ENCODE data around the gene EVC.

The EVC gene

GRCh38 chr4:5710961-5711478 lies at the start of gene EVC:
EVC (plus strand) TSS chr4:5711201; CDS start chr4:5711381, 180 bp downstream.
- DNase-seq (ENCODE audit: low read depth): no peak

GRCh38 chr4:5661237-5661636 lies 49.8 kb upstream of the EVC start:
- no peak for DNase-seq (ENCODE audit: low read depth)

GRCh38 chr4:5662555-5662954 lies 48.4 kb upstream of the EVC start:
- DNase-seq (ENCODE audit: low read depth): no peak

- DNase-seq (ENCODE audit: low read depth): no peak
These were observed 46.2 kb upstream of the EVC start for GRCh38 chr4:5664778-5665177.

GRCh38 chr4:5666741-5667140 lies 44.3 kb upstream of the EVC start:
- DNase-seq (ENCODE audit: low read depth): no peak

GRCh38 chr4:5676763-5677162 lies 34.2 kb upstream of the EVC start:
- no peak for DNase-seq (ENCODE audit: low read depth)

- no peak for DNase-seq (ENCODE audit: low read depth)
These were observed 32.0 kb upstream of the EVC start for GRCh38 chr4:5678977-5679376.

GRCh38 chr4:5683566-5683965 lies 27.4 kb upstream of the EVC start:
- no peak for DNase-seq (ENCODE audit: low read depth)

- no peak for DNase-seq (ENCODE audit: low read depth)
These were observed 25.7 kb upstream of the EVC start for GRCh38 chr4:5685296-5685695.

GRCh38 chr4:5686338-5686737 lies 24.7 kb upstream of the EVC start:
- DNase-seq (ENCODE audit: low read depth): no peak

- no peak for DNase-seq (ENCODE audit: low read depth)
These were observed 21.9 kb upstream of the EVC start for GRCh38 chr4:5689065-5689464.

- no peak for DNase-seq (ENCODE audit: low read depth)
These were observed 19.4 kb upstream of the EVC start for GRCh38 chr4:5691491-5692132.

GRCh38 chr4:5693871-5694270 lies 17.1 kb upstream of the EVC start:
- DNase-seq (ENCODE audit: low read depth): no peak

- no peak for DNase-seq (ENCODE audit: low read depth)
These were observed 14.7 kb upstream of the EVC start for GRCh38 chr4:5696341-5696740.

GRCh38 chr4:5700459-5700858 lies 10.5 kb upstream of the EVC start:
- DNase-seq (ENCODE audit: low read depth): no peak

GRCh38 chr4:5701971-5702370 lies 9.0 kb upstream of the EVC start:
- no peak for DNase-seq (ENCODE audit: low read depth)

- DNase-seq (ENCODE audit: low read depth): no peak
These were observed 7.2 kb upstream of the EVC start for GRCh38 chr4:5703831-5704230.

GRCh38 chr4:5704276-5704675 lies 6.7 kb upstream of the EVC start:
- no peak for DNase-seq (ENCODE audit: low read depth)

GRCh38 chr4:5705647-5706320 lies 5.2 kb upstream of the EVC start:
- DNase-seq (ENCODE audit: low read depth): no peak

- no peak for DNase-seq (ENCODE audit: low read depth)
These were observed 4.3 kb upstream of the EVC start for GRCh38 chr4:5706486-5707290.

GRCh38 chr4:5707366-5707765 lies 3.6 kb upstream of the EVC start:
- no peak for DNase-seq (ENCODE audit: low read depth)

GRCh38 chr4:5707778-5708448 lies 3.1 kb upstream of the EVC start:
- DNase-seq (ENCODE audit: low read depth): no peak
